Esophagus muscularis mucosa (tissue), 4 donors: ENCODE results near the gene MICAL3. TPM values are rescaled to one million over a fixed set of nuclear protein-coding genes. Genes with fewer than 3 reads are reported as not detected.

Source experiments
- DNase-seq: peaks from one replicate; pipeline ENCODE4 v3.0.0-alpha.2; 2017; ENCODE audit errors: extremely low spot score
- H3K27ac ChIP-seq, 4 donors: fragments of 200-600 bp; sonication (generic); replicated peaks in 1 of 4; 1 replicate in 3 of 4; 2 replicates in 1 of 4; pipeline ENCODE4 v1.5.1; 2016 to 2019; ENCODE audit warnings: mild to moderate bottlenecking in 1 of 4
- H3K27me3 ChIP-seq, 4 donors: fragments of 200-600 bp; sonication (generic); one replicate each; pipeline versions ENCODE4 v1.5.1 to v1.6.0; 2016 to 2019
- H3K36me3 ChIP-seq, 4 donors: fragments of 200-600 bp; sonication (generic); one replicate each; pipeline ENCODE4 v1.5.1; 2016 to 2019
- H3K4me1 ChIP-seq, 4 donors: fragments of 200-600 bp; sonication (generic); one replicate each; pipeline ENCODE4 v1.5.1; 2016 to 2019
- H3K4me3 ChIP-seq, 4 donors: fragments of 200-600 bp; sonication (generic); 1 replicate in 2 of 4; 2 replicates in 2 of 4; pipeline ENCODE4 v1.5.1; 2016 to 2019; ENCODE audit warnings: mild to moderate bottlenecking in 4 of 4, moderate library complexity in 1 of 4
- H3K9me3 ChIP-seq, 4 donors: fragments of 200-600 bp; sonication (generic); 1 replicate in 3 of 4; 2 replicates in 1 of 4; pipeline ENCODE4 v1.5.1; 2016 to 2019
- CTCF ChIP-seq, 3 experiments: fragments of 200-600 bp in 2 of 3; fragments of 450-650 bp in 1 of 3; sonication (generic) in 2 of 3; IDR thresholded peaks; one replicate each; pipeline ENCODE4 v1.5.1; 2017 to 2019; ENCODE audit warnings: antibody characterized with exemption in 3 of 3, mild to moderate bottlenecking in 2 of 3, moderate library complexity in 1 of 3
- EP300 ChIP-seq: sonication (generic); formaldehyde crosslinking; IDR thresholded peaks from one replicate; pipeline ENCODE4 v1.6.1; 2017; ENCODE audit warnings: antibody characterized with exemption
- POLR2A ChIP-seq: fragments of 450-650 bp; IDR thresholded peaks from one replicate; pipeline ENCODE4 v1.6.1; 2017; ENCODE audit warnings: antibody characterized with exemption, moderate library complexity, mild to moderate bottlenecking, low read depth
- POLR2AphosphoS5 ChIP-seq, 2 donors: sonication (generic); formaldehyde crosslinking; IDR thresholded peaks; one replicate each; pipeline ENCODE4 v1.6.1; 2017; ENCODE audit warnings: antibody characterized with exemption in 2 of 2
- WGBS: methylation state at CpG from one replicate; pipeline ENCODE4 v1.1.5; 2018; 5-methylcytosine and 5-hydroxymethylcytosine counted together
- intact Hi-C: fragments of 100-400 bp; cut with DNase I; formaldehyde crosslinking; loops from one replicate; pipeline ENCODE4 v1.15.1; 2023
- total RNA-seq, 4 donors: library from RNA; depleted of rRNA; stranded (reverse); fragments of >200 nt; gene quantifications; one replicate each; pipeline versions ENCODE4 v1.1.0 to v1.2.1, GENCODE V29; 2016

MICAL3 gene
- total RNA-seq, 4 donors from 2014 or later: 35.1 to 91.8 (median 67.8) TPM

GRCh38 chr22:17892376-17892775, 132.0 kb downstream of the MICAL3 start:
- intact Hi-C loops: loop anchor here (5.0 kb wide), 1 partner anchor 185 kb away; the partner anchor contains the start of gene PEX26
- Histone ChIP-seq H3K4me3 (no peak overlapping the region), H3K27me3 (no peaks in the 10 kb centered on the region), H3K36me3 (peaks cover 0 to 65% (median 52%) of the 10 kb centered on the region in 4 donors), H3K4me1 (peaks cover 33 to 42% (median 38%) of the 10 kb centered on the region in 4 donors), H3K27ac (peak overlapping the region; percentile 69 to 82 (median 78)), H3K9me3 (no peaks in the 10 kb centered on the region)
- DNase-seq: no peak
- no peak for TF ChIP-seq POLR2A
- TF ChIP-seq POLR2AphosphoS5 (IDR thresholded peaks at IDR 0.05): no peak
- no peak for TF ChIP-seq CTCF (IDR thresholded peaks at IDR 0.05)
- no peak for TF ChIP-seq EP300
- whole genome bisulfite sequencing: 85% methylated on average over 4 of the region's 4 CpGs

- intact Hi-C loops: loop anchor here (5.0 kb wide), 1 partner anchor 186 kb away; the partner anchor contains the start of gene PEX26
- no peak for DNase-seq
- peaks cover 5 to 67% (median 56%) of the 10 kb centered on the region in 4 donors for H3K36me3 ChIP-seq
Measured at GRCh38 chr22:17891481-17892167, 132.7 kb downstream of the MICAL3 start.

DNA sequence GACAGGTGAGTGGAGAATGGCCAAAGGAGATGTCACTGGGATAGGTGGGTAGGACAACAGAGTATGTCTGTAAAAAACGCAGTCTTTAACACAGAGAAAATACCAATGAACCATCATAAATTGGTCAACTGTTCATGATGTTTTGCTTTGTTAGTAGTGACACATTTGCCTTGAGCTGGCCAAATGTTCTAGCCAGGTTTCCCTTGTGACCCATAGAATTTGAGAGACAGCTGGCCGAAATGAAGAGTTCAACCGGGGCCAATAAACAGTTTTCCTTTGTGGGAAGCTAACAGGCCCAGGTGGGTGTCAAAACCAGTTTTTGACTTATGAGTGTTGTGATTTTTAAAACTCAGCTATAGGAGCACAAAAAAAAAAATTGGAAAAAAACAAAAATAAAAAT, 133.5 kb downstream of the MICAL3 start:
- peaks cover 24 to 33% (median 26%) of the 10 kb centered on the region in 4 donors for H3K4me1 ChIP-seq
- peak overlapping the region; percentile 69 to 82 (median 78) for H3K27ac ChIP-seq
- no peak for DNase-seq
- no peaks in the 10 kb centered on the region for H3K9me3 ChIP-seq
- no peak overlapping the region for H3K4me3 ChIP-seq
- intact Hi-C loops: loop anchor here (5.0 kb wide), 1 partner anchor 186 kb away; the partner anchor contains the start of gene PEX26
- TF ChIP-seq POLR2A: no peak
- TF ChIP-seq CTCF (IDR thresholded peaks at IDR 0.05): no peak
- no peak for TF ChIP-seq POLR2AphosphoS5 (IDR thresholded peaks at IDR 0.05)
- TF ChIP-seq EP300: no peak
- peaks cover 5 to 67% (median 59%) of the 10 kb centered on the region in 4 donors for H3K36me3 ChIP-seq
- 30% methylated on average over 3 of the region's 3 CpGs for WGBS
- H3K27me3 ChIP-seq: no peaks in the 10 kb centered on the region

More at GRCh38 chr22:17891481-17892167, 132.7 kb downstream of the MICAL3 start:
- Histone ChIP-seq H3K27ac (peak overlapping the region; percentile 69 to 82 (median 78)), H3K4me3 (no peak overlapping the region), H3K9me3 (no peaks in the 10 kb centered on the region), H3K4me1 (peaks cover 25 to 38% (median 31%) of the 10 kb centered on the region in 4 donors), H3K27me3 (no peaks in the 10 kb centered on the region)
- TF ChIP-seq POLR2A (no peak), POLR2AphosphoS5 (IDR thresholded peaks at IDR 0.05) (peak in 1 of 2 donors; percentile 43), CTCF (IDR thresholded peaks at IDR 0.05) (peak; percentile 61 to 67 (median 63))
- WGBS: 49% methylated on average over 10 of the region's 12 CpGs

DNA sequence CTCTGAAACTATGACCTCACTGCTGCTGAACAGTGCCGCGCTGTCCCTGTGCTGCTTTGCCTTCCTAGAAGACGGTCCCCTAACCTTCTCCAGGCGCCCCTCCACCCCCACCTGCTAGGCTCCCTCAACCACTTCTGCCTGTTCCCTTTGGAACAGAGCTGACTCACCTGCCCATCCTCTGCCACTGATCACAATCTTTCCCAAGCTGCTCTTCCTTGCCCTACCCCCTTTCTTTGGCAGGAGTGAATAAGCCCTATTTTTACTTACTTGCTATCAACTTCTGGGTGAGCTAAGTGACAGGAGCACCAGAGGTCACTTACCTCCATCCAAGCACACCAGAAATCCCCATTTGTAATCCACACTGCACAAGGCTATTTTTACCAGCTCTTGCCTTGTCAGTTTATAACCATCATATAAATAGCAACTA, 134.1 kb downstream of the MICAL3 start:
- Histone ChIP-seq H3K9me3 (no peaks in the 10 kb centered on the region), H3K27ac (peak overlapping the region; percentile 69 to 82 (median 78)), H3K36me3 (peaks cover 5 to 67% (median 61%) of the 10 kb centered on the region in 4 donors), H3K4me3 (no peak overlapping the region), H3K27me3 (no peaks in the 10 kb centered on the region), H3K4me1 (peaks cover 24 to 33% (median 26%) of the 10 kb centered on the region in 4 donors)
- WGBS: 53% methylated on average over 4 of the region's 4 CpGs
- TF ChIP-seq CTCF (IDR thresholded peaks at IDR 0.05): no peak
- TF ChIP-seq POLR2A: no peak
- peak; percentile 23 to 59 for TF ChIP-seq POLR2AphosphoS5 (IDR thresholded peaks at IDR 0.05)
- intact Hi-C loops: loop anchor here (5.0 kb wide), 1 partner anchor 187 kb away; the partner anchor contains the start of gene PEX26
- DNase-seq: no peak
